HCEC 1CT (cell line): ENCODE measurements around the gene SMARCD3.

Experiments
- DNase-seq: peaks from one replicate; pipeline ENCODE4 v3.0.0-alpha.2; 2017

Gene SMARCD3

GRCh38 chr7:151233804-151234203, 14.7 kb downstream of the SMARCD3 start:
- DNase-seq, result no peak

GRCh38 chr7:151232917-151233701, 15.4 kb downstream of the SMARCD3 start:
- DNase-seq, result peak; percentile 77

- DNase-seq, result peak; percentile 81
Observed at GRCh38 chr7:151232091-151232916, 16.2 kb downstream of the SMARCD3 start, which contains the start of gene CHPF2. TSS of gene CHPF2 (plus strand) at chr7:151232483. CDS start at chr7:151234012, 1,529 bp downstream.

- no peak for DNase-seq
Observed at GRCh38 chr7:151231080-151231479, 17.4 kb downstream of the SMARCD3 start.

- DNase-seq, result no peak
Observed at GRCh38 chr7:151229249-151229648, 19.2 kb downstream of the SMARCD3 start.

GRCh38 chr7:151228024-151228866, 20.2 kb downstream of the SMARCD3 start:
- no peak for DNase-seq

- DNase-seq, result peak; percentile 97
Observed at GRCh38 chr7:151226875-151227782, 21.4 kb downstream of the SMARCD3 start, which contains the start of gene ABCF2. TSS of gene ABCF2 (minus strand) at chr7:151227205. CDS start at chr7:151226458, 747 bp downstream.

- DNase-seq, result no peak
Observed at GRCh38 chr7:151226560-151226874, 22.0 kb downstream of the SMARCD3 start.

- no peak for DNase-seq
Observed at GRCh38 chr7:151225948-151226510, 22.5 kb downstream of the SMARCD3 start.

- no peak for DNase-seq
Observed at GRCh38 chr7:151223728-151224127, 24.8 kb downstream of the SMARCD3 start.

- no peak for DNase-seq
Observed at GRCh38 chr7:151218170-151218569, 30.3 kb downstream of the SMARCD3 start.

GRCh38 chr7:151215396-151215795, 33.1 kb downstream of the SMARCD3 start:
- DNase-seq, result no peak

GRCh38 chr7:151213826-151214225, 34.7 kb downstream of the SMARCD3 start:
- DNase-seq, result no peak

- DNase-seq, result no peak
Observed at GRCh38 chr7:151212626-151213025, 35.9 kb downstream of the SMARCD3 start.

- DNase-seq, result no peak
Observed at GRCh38 chr7:151211155-151211772, 37.2 kb downstream of the SMARCD3 start.

- DNase-seq, result no peak
Observed at GRCh38 chr7:151210087-151210854, 38.2 kb downstream of the SMARCD3 start, which contains the start of gene H2BK1. TSS of gene H2BK1 (minus strand) at chr7:151210488. CDS start at chr7:151210318, 170 bp downstream.

- no peak for DNase-seq
Observed at GRCh38 chr7:151209588-151209987, 38.9 kb downstream of the SMARCD3 start.

GRCh38 chr7:151208253-151208862, 40.1 kb downstream of the SMARCD3 start:
- DNase-seq, result no peak

GRCh38 chr7:151207804-151208203, 40.7 kb downstream of the SMARCD3 start:
- DNase-seq, result no peak

- DNase-seq, result no peak
Observed at GRCh38 chr7:151207315-151207714, 41.2 kb downstream of the SMARCD3 start.
